Left lung (tissue), 10 donors: ENCODE measurements around the gene GNAO1. TPM values are rescaled to one million over a fixed set of nuclear protein-coding genes. Genes with fewer than 3 reads are reported as not detected.

ENCODE experiments used
- ATAC-seq: fragments of 200-7000 bp; cut with Tn5 transposase; one replicate; pipeline ENCODE4 v1.9.1; 2020; ENCODE audit warnings: moderate library complexity
- DNase-seq, 4 donors: peaks; one replicate each; pipeline ENCODE4 v3.0.0-alpha.2; 2013 to 2020
- H3K27ac ChIP-seq, 2 donors: fragments of 200-600 bp; sonication (generic) in 1 of 2; one replicate each; pipeline versions ENCODE4 v1.5.0 to v1.8.0; 2020 to 2021
- H3K27me3 ChIP-seq, 2 donors: fragments of 200-600 bp; sonication (generic) in 1 of 2; one replicate each; pipeline versions ENCODE4 v1.5.0 to v1.8.0; 2020 to 2021
- H3K36me3 ChIP-seq, 2 donors: fragments of 200-600 bp; sonication (generic) in 1 of 2; one replicate each; pipeline versions ENCODE4 v1.5.0 to v1.8.0; 2020 to 2021
- H3K4me1 ChIP-seq, 2 donors: fragments of 200-600 bp; one replicate each; pipeline ENCODE4 v1.8.0; 2021
- H3K4me3 ChIP-seq, 2 donors: fragments of 200-600 bp; sonication (generic) in 1 of 2; one replicate each; pipeline versions ENCODE4 v1.5.0 to v1.8.0; 2020 to 2021; ENCODE audit warnings: mild to moderate bottlenecking in 1 of 2
- H3K9me3 ChIP-seq, 2 donors: fragments of 200-600 bp; sonication (generic) in 1 of 2; one replicate each; pipeline versions ENCODE4 v1.5.0 to v1.8.0; 2020 to 2021
- CTCF ChIP-seq, 2 donors: fragments of 200-600 bp; sonication (generic) in 1 of 2; IDR thresholded peaks; one replicate each; pipeline versions ENCODE4 v1.5.0 to v1.8.0; 2021; ENCODE audit warnings: antibody characterized with exemption in 2 of 2
- intact Hi-C, 2 donors: fragments of 100-400 bp; cut with DNase I; formaldehyde crosslinking; loops; one replicate each; pipeline versions ENCODE4 v1.11.2 to v1.14.2; 2022
- polyA plus RNA-seq, 6 donors: library from polyadenylated mRNA; unstranded; fragments of 120-200 nt; gene quantifications; one replicate each; pipeline ENCODE4 v1.2.1, GENCODE V29; 2013; ENCODE audit not compliant: insufficient read length in 6 of 6
- total RNA-seq, 2 donors: library from RNA; stranded (reverse); fragmentation: NEBNext Ultra II Directional; extraction: Animal tissue kit (Norgen Biotek cat#: 25700); gene quantifications; one replicate each; pipeline ENCODE4 v1.2.1, GENCODE V29; 2021
- donor health status: DM: no; HTN: yes; CAD: no.
- donor health status: DM: no; HTN: no; CAD: no.

The GNAO1 gene
- total and polyA plus RNA-seq, 8 donors, result 1.3 to 34.1 (median 22.2) TPM

- ATAC-seq (no peak), DNase-seq (no peak)
- Histone ChIP-seq H3K27me3 (no peaks in the 10 kb centered on the region), H3K4me3 (no peak overlapping the region), H3K9me3 (no peaks in the 10 kb centered on the region), H3K36me3 (no peaks in the 10 kb centered on the region), H3K4me1 (no peaks in the 10 kb centered on the region), H3K27ac (no peak overlapping the region)
- no peak for TF ChIP-seq CTCF (IDR thresholded peaks at IDR 0.05)
- intact Hi-C loops, result no loop called here
Observed at GRCh38 chr16:56279914-56280313, 88.6 kb downstream of the GNAO1 start.

- no peak for TF ChIP-seq CTCF (IDR thresholded peaks at IDR 0.05)
- intact Hi-C loops, result no loop called here
- no peaks in the 10 kb centered on the region for H3K36me3 ChIP-seq
- DNase-seq, result no peak
- H3K27ac ChIP-seq, result no peak overlapping the region
- H3K9me3 ChIP-seq, result no peaks in the 10 kb centered on the region
- peak; percentile 23 for ATAC-seq
- H3K27me3 ChIP-seq, result no peaks in the 10 kb centered on the region
- no peak overlapping the region for H3K4me3 ChIP-seq
- H3K4me1 ChIP-seq, result no peaks in the 10 kb centered on the region
Observed at GRCh38 chr16:56281249-56281805, 90.0 kb downstream of the GNAO1 start.

- H3K36me3 ChIP-seq, result no peaks in the 10 kb centered on the region
- H3K9me3 ChIP-seq, result no peaks in the 10 kb centered on the region
- H3K4me3 ChIP-seq, result no peak overlapping the region
- DNase-seq, result no peak
- H3K27ac ChIP-seq, result no peak overlapping the region
- no peaks in the 10 kb centered on the region for H3K27me3 ChIP-seq
- H3K4me1 ChIP-seq, result no peaks in the 10 kb centered on the region
- intact Hi-C loops, result no loop called here
- no peak for TF ChIP-seq CTCF (IDR thresholded peaks at IDR 0.05)
- ATAC-seq, result no peak
Observed at GRCh38 chr16:56282451-56282850, 91.2 kb downstream of the GNAO1 start.

- ATAC-seq, result no peak
- Histone ChIP-seq H3K27me3 (no peaks in the 10 kb centered on the region), H3K9me3 (no peaks in the 10 kb centered on the region), H3K36me3 (no peaks in the 10 kb centered on the region), H3K4me3 (no peak overlapping the region), H3K27ac (no peak overlapping the region), H3K4me1 (no peaks in the 10 kb centered on the region)
- intact Hi-C loops, result no loop called here
- no peak for TF ChIP-seq CTCF (IDR thresholded peaks at IDR 0.05)
- DNase-seq, result no peak
Observed at GRCh38 chr16:56284521-56284920, 93.2 kb downstream of the GNAO1 start.

GRCh38 chr16:56286809-56287208 lies 95.5 kb downstream of the GNAO1 start:
- Histone ChIP-seq H3K27me3 (no peaks in the 10 kb centered on the region), H3K9me3 (no peaks in the 10 kb centered on the region), H3K4me1 (no peaks in the 10 kb centered on the region), H3K4me3 (no peak overlapping the region), H3K27ac (no peak overlapping the region), H3K36me3 (no peaks in the 10 kb centered on the region)
- intact Hi-C loops, result no loop called here
- DNase-seq, result peak in 1 of 4 donors; percentile 47
- no peak for TF ChIP-seq CTCF (IDR thresholded peaks at IDR 0.05)
- no peak for ATAC-seq
